GM18858 (cell line): ENCODE results near the gene VSTM4.

Experiments used
- ATAC-seq: cut with Tn5 transposase; IDR thresholded peaks from one replicate; pipeline ENCODE4 v1.9.1; 2021; ENCODE audit not compliant: unreplicated experiment

The VSTM4 gene

DNA sequence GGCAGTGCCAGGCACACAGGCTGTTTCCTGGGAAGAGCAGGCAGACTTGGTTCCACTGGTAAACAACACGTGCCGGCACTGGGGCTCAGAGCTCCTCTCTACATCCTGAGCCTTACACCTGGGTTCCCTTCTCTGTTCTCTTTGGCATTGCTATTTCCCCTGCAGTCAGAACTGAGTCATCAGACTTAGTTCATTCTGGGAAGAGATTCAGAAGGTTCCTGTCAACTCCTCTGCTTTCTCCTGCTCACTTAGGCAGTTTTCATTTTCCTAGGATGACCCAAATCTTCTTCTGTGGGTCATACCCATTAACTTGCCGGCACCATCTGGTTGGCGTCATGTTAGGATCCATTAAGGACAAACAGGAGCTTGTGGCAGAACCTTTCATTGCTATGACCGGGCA, 142.3 kb downstream of the VSTM4 start:
- no peak for ATAC-seq

DNA sequence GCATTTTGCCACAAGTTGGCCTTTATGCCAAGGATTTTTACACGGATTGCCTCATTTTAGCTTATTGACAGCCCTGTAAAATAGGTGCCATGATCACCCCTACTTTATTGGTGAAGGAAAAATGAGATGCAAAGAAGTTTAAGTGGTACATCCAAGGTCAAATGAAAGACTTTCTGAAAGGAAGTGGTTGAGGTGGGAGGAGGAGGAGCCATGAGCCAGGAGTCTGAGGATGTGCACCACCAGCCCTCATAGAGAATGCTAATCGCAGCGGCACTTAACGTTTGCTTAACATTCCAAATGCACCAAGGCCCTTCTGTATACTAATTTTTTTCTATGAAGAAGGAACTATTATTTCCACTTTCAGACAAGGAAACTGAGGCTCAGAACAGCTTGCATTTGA, 144.7 kb downstream of the VSTM4 start:
- no peak for ATAC-seq

DNA sequence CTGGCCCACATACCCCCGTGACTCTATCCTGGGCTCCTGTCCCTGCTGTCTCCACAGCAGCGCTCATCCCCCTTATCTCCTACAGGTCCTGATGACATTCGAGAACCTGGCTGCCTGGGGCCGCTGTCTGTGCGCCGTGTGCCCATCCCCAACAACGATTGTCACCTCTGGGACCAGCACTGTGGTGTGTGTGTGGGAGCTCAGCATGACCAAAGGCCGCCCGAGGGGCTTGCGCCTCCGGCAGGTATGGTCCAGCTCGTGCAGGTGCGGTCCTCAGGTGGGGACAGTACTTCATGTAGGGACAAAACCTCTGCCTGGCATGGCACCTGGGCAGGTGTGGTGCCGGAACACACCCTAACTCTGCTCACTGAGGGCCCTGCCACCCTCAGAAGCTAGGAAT, 145.3 kb downstream of the VSTM4 start:
- no peak for ATAC-seq

DNA sequence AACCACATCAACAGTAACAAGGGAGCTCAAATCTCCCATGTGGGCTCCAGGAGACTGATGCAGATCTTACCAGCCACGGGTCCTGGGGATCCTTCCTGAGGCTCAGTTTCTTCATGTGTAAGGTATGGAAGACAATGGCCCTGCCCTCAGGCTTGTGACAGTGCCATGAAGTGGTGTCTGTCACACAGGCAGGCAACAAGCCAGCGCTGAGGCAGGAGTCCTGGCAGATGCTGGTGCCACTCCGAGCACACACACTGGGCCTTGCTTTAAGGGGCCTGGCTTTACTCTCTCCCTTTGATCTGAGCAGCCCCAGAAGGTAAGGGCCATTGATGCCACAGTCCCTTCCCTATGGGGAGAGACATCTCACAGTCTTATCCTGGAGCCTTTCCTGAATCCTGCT, 147.3 kb downstream of the VSTM4 start:
- no peak for ATAC-seq

DNA sequence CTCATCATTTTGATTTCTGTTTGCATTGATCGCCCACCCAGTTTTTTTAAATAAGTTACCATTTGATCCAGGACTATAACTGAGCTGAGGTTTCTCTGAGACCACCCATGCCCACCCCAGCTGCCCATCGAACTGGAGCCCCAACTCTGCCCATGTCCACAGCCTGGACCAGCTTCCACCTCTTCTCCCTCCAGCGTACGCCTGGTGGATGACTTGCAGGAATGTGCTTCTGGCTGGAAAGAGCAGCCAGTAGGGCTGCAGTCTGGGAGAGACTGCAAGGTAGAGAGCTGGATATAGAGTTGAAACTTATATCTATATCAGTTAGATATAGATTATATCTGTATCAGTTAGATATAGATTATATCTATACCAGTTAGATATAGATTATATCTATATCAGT, 149.9 kb downstream of the VSTM4 start:
- no peak for ATAC-seq
